NT2/D1 (cell line): Measurements from ENCODE around the gene PIGU.
"Not testable (repeated sequence)": the region's sequence is repeated elsewhere in the genome, so short reads cannot be mapped to it uniquely, and the experiment has no call there.

Experiments used
- DNase-seq: peaks from one replicate; pipeline ENCODE4 v3.0.0-alpha.2; 2011; ENCODE audit warnings: low read depth, low spot score
- H3K27me3 ChIP-seq: 2 replicates; pipeline ENCODE4 v1.6.0; 2011; ENCODE audit warnings: mild to moderate bottlenecking; ENCODE audit not compliant: insufficient read length, insufficient read depth
- H3K36me3 ChIP-seq: 2 replicates; pipeline ENCODE4 v1.6.1; 2011; ENCODE audit warnings: mild to moderate bottlenecking, low read length, mixed read lengths; ENCODE audit not compliant: insufficient read depth, insufficient read length
- H3K4me1 ChIP-seq: 2 replicates; pipeline ENCODE4 v1.5.1; 2011; ENCODE audit not compliant: insufficient read depth, insufficient read length
- H3K4me3 ChIP-seq: 2 replicates; pipeline ENCODE4 v1.5.1; 2011; ENCODE audit warnings: low read depth; ENCODE audit not compliant: insufficient read length
- H3K9ac ChIP-seq: 2 replicates; pipeline ENCODE4 v1.6.0; 2011; ENCODE audit warnings: low read depth; ENCODE audit not compliant: insufficient read length
- H3K9me3 ChIP-seq: 2 replicates; pipeline ENCODE4 v1.5.1; 2011; ENCODE audit warnings: mild to moderate bottlenecking, low read length; ENCODE audit not compliant: insufficient read depth
- SUZ12 ChIP-seq: IDR thresholded peaks from 2 replicates; pipeline ENCODE4 v1.6.1; 2011; ENCODE audit not compliant: insufficient read length, insufficient read depth; ENCODE audit errors: extremely low read depth
- YY1 ChIP-seq: IDR thresholded peaks from 2 replicates; pipeline ENCODE4 v1.6.1; 2011; ENCODE audit not compliant: insufficient read length, insufficient read depth
- ZNF274 ChIP-seq: IDR thresholded peaks from 2 replicates; pipeline ENCODE4 v1.6.1; 2011; ENCODE audit warnings: mild to moderate bottlenecking, low read depth, low read length

The PIGU gene

GRCh38 chr20:34663213-34663943 lies 13.5 kb downstream of the PIGU start:
- DNase-seq = no peak
- no peak overlapping the region for H3K4me3 ChIP-seq
- TF ChIP-seq YY1 = no peak
- TF ChIP-seq ZNF274 = no peak
- no peak for TF ChIP-seq SUZ12
- no peaks in the 10 kb centered on the region for H3K27me3 ChIP-seq
- H3K36me3 ChIP-seq = no peaks in the 10 kb centered on the region
- no peaks in the 10 kb centered on the region for H3K4me1 ChIP-seq
- no peaks in the 10 kb centered on the region for H3K9me3 ChIP-seq
- H3K9ac ChIP-seq = no peak overlapping the region

DNA sequence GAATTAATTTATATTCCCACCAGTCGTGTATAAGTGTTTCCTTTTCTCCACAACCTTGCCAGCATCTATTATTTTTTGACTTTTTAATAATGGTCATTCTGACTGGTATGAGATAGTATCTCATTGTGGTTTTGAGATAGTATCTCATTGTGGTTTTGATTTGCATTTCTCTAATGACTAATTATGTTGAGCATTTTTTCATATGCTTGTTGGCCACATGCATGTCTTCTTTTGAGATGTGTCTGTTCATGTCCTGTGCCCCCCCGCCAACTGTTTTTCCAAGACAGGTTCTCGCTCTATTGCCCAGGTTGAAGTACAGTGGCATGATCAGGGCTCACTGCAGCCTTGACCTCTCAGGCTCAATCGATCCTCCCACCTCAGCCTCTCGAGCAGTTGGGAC lies 15.1 kb downstream of the PIGU start:
- not testable (repeated sequence) for H3K4me3 ChIP-seq, H3K9me3 ChIP-seq, DNase-seq, H3K27me3 ChIP-seq, H3K9ac ChIP-seq, H3K4me1 ChIP-seq, H3K36me3 ChIP-seq

DNA sequence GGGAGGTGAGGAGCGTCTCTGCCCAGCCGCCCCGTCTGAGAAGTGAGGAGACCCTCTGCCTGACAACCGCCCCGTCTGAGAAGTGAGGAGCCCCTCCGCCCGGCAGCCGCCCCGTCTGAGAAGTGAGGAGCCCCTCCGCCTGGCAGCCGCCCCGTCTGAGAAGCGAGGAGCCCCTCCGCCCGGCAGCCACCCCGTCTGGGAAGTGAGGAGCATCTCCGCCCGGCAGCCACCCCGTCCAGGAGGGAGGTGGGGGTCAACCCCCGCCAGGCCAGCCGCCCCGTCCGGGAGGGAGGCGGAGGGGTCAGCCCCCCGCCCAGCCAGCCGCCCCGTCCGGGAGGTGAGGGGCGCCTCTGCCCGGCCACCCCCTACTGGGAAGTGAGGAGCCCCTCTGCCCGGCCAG lies 18.2 kb downstream of the PIGU start:
- not testable (repeated sequence) for H3K4me3 ChIP-seq, DNase-seq, H3K4me1 ChIP-seq, H3K9ac ChIP-seq, H3K9me3 ChIP-seq, H3K27me3 ChIP-seq, H3K36me3 ChIP-seq

GRCh38 chr20:34654207-34654744 lies 22.6 kb downstream of the PIGU start:
- DNase-seq = no peak
- Histone ChIP-seq H3K9me3 (no peaks in the 10 kb centered on the region; the same call in 1 of the 2 replicates), H3K27me3 (no peaks in the 10 kb centered on the region), H3K4me1 (no peaks in the 10 kb centered on the region), H3K36me3 (peaks cover 7% of the 10 kb centered on the region), H3K4me3 (no peak overlapping the region), H3K9ac (no peak overlapping the region)
- TF ChIP-seq SUZ12 = no peak

- no peak for DNase-seq
- H3K9me3 ChIP-seq = no peaks in the 10 kb centered on the region
- peaks cover 7% of the 10 kb centered on the region for H3K36me3 ChIP-seq
- TF ChIP-seq ZNF274 (no peak), YY1 (no peak), SUZ12 (no peak)
- H3K27me3 ChIP-seq = no peaks in the 10 kb centered on the region
- no peak overlapping the region for H3K4me3 ChIP-seq
- H3K4me1 ChIP-seq = no peaks in the 10 kb centered on the region
- no peak overlapping the region for H3K9ac ChIP-seq
Measured at GRCh38 chr20:34651200-34651599, 25.7 kb downstream of the PIGU start.

GRCh38 chr20:34647737-34648136 lies 29.2 kb downstream of the PIGU start:
- H3K4me1 ChIP-seq = no peaks in the 10 kb centered on the region
- DNase-seq = no peak
- no peak overlapping the region for H3K9ac ChIP-seq
- peaks cover 4% of the 10 kb centered on the region for H3K36me3 ChIP-seq
- no peaks in the 10 kb centered on the region for H3K27me3 ChIP-seq
- H3K4me3 ChIP-seq = no peak overlapping the region
- no peaks in the 10 kb centered on the region for H3K9me3 ChIP-seq
- TF ChIP-seq YY1 (no peak), SUZ12 (no peak), ZNF274 (no peak)

GRCh38 chr20:34644951-34645350 lies 31.9 kb downstream of the PIGU start:
- Histone ChIP-seq H3K4me1 (no peaks in the 10 kb centered on the region), H3K9me3 (no peaks in the 10 kb centered on the region), H3K9ac (no peak overlapping the region), H3K4me3 (no peak overlapping the region), H3K36me3 (no peaks in the 10 kb centered on the region), H3K27me3 (no peaks in the 10 kb centered on the region)
- TF ChIP-seq YY1 (no peak), SUZ12 (no peak), ZNF274 (no peak)
- DNase-seq = no peak

DNA sequence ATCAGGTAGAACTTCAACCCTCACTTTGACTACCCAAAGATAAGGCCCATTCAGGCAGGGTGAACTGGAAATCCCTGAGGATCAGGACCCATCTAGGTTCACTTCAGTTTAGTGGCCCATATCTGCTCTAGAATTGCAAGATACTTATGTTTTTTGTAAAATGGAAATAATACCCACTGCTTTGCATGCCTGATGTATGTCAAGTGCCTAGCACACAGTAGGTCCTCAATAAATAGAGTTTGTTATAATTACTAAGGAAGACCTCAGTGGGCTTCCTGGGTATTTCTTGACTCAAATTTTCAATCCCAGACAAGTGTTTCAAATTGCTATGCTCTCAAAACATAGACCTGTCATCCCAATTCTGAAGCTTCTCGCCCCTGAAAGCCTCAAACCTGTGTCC lies 32.5 kb downstream of the PIGU start:
- DNase-seq = no peak
- H3K9ac ChIP-seq = no peak overlapping the region
- TF ChIP-seq YY1 (no peak), SUZ12 (no peak), ZNF274 (no peak)
- H3K27me3 ChIP-seq = no peaks in the 10 kb centered on the region
- no peaks in the 10 kb centered on the region for H3K9me3 ChIP-seq
- H3K4me1 ChIP-seq = no peaks in the 10 kb centered on the region
- H3K4me3 ChIP-seq = no peak overlapping the region
- H3K36me3 ChIP-seq = no peaks in the 10 kb centered on the region
